Glomerular endothelial cell (primary cell): ENCODE measurements around the gene PAK4. TPM values are rescaled to one million over a fixed set of nuclear protein-coding genes. Genes with fewer than 3 reads are reported as not detected.
"Not testable (repeated sequence)": the region's sequence is repeated elsewhere in the genome, so short reads cannot be mapped to it uniquely, and the experiment has no call there.

Source experiments
- DNase-seq: peaks from one replicate; pipeline ENCODE4 v3.0.0-alpha.2; 2011; ENCODE audit warnings: low read depth, low spot score; ENCODE audit errors: extremely low read depth
- total RNA-seq: library from RNA; depleted of rRNA; stranded (reverse); fragments of >200 nt; gene quantifications from 2 replicates; pipeline ENCODE4 v1.2.3, GENCODE V29; 2015

Gene PAK4
- total RNA-seq, 1 donor from 2014 or later: 36.6 TPM

DNA sequence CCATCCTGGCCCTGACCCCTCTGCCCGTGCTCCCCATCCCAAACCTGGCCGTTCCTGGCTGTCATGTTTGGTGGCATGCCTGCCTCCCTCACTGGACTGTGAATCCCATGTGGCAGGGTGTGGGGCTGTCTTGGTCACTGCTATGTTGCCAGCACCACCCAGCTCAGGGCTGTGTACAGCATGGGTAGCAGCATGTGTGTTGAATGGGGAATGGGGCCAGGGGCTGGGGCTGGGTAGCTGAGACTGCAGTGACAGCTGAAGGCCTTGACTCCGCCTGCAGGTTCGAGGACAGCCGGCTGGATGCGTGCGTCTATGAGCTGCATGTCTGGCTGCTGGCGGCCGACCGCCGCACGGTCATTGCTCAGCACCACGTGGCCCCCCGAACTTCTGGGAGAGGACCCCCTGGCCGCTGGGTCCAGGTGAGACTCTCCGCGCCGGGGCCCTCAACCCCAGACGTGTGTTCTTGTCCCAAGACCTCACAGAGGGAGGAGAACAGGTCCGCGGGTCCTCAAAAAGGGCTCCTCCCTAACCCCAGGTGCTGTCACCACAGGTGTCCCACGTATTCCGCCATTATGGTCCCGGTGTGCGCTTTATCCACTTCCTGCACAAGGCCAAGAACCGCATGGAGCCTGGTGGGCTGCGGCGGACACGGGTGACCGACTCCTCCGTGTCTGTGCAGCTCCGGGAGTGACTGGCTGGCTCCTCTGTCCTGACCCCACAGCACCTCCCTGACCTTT is 74.6 kb downstream of the PAK4 start:
- DNase-seq: no peak

DNA sequence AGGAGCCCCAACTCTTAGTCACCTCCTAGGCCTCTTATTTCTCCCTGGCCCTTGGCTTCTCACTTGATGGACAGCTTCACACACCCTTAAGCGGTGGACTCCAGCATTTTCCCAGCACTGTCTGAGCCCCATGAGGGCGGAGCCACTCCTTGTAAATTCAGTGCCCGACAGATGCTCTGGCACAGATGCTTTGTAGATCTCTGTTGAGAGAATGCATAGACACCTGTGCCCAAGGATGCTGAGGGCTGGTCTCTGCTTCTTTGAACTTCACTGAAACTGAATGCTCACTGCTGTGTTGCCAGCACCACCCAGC is 75.2 kb downstream of the PAK4 start:
- no peak for DNase-seq

GRCh38 chr19:39202998-39203355 is 77.4 kb downstream of the PAK4 start:
- DNase-seq: no peak

DNA sequence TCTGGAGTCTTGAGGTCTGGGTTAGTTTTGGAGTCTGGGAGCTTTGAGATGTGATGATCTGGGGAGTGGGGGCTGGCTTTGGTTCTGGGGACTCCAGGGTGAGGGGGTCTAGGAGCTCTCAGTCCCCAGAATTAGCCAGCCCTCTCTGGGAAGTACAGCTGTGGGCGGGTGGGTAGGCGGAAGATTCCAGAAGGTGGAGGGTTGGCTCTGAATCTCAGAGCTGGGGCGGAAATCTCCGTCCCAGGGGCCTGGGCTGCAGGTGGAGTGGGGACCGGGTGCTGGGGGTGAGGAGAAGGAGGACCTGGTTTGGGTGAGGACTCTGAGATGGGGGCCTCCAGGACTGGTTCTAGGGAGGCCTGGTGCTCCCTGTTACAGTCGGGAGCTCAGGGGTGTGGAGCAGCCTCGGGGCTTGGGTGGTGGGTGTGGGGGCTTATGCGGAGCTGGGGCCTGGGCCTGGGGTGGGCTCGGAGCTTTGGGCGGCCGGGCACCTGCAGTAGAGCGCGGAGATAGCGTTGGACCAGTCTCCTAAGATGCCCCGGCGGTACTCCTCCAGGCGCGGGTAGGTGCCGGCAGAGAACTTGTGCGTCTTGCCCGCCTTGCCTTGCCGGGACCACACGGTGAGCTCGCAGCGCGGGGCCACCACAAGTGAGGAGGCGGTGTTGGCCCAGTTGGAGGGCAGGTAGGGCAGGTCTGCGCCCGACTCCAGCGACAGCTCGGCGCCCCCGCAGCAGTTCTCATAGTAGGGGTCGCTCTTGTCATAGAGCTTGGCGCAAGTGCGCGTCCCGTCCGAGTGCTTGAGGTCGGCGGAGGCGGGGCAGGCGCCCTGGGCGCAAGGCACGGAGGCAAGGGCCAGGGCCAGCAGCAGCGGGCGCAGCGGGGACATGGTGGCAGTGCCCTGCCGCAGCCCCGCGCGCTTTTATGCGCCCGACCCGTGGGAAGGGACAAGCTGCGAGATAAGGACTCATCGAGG is 78.1 kb downstream of the PAK4 start, which contains the start of gene SYCN:
Gene SYCN, minus strand, starts transcription at position 892 of the 970 bp plus-strand sequence. Its CDS starts 9 bp downstream, at position 883.
- DNase-seq: no peak

GRCh38 chr19:39205449-39205764 is 79.8 kb downstream of the PAK4 start:
- DNase-seq: no peak

GRCh38 chr19:39206122-39206521 is 80.5 kb downstream of the PAK4 start:
- no peak for DNase-seq

DNA sequence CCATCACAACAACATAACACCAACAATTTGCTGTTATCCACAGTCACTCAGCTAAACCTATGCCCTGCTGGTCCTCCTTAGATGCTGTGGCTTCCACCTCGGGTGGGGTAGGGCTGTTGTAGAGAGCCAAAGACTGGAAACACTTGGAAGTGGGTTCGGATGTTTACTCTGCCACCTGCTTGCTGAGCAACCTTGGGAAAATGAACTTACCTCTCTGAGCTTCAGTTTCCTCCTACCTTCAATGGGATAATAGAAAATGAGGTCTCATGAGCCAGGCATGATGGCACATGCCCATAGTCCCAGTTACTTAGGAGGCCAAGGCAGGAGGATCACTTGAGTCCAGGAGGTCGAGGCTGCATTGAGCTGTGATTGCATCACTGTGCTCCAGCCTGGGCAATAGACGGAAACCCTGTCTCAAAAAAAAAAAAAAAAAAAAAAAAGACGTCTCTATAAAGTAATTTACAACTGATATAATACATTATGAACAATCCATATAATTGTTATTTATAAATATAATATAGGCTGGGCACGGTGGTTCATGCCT is 81.8 kb downstream of the PAK4 start:
- no peak for DNase-seq

DNA sequence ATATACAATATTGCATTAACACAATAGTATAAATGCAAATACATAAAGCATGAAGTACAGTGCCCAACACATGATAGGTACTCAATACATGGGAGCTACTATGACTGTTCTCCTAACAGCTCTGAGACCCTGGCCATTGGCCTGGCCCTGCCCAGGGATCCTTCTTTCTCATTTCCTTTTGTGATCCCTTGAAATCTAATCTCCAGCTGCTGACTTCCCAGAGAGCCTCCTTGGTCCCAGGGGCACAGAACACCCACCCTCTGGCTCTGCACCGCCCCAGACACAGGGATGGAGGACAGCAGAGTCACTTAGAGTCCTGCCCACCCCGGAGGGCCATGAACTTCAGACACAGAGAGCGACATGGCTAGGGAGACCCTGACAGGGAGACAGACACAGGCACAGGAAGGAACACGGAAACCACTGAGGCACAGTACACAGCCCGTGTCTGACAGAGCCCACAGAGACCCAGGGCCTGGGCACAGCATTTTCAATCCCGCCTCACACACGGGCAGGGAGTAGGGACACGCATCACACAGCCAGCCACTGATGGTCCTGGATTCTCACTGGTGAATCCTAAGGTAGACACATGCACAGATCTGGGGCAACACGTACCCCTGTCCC is 82.7 kb downstream of the PAK4 start:
- DNase-seq: no peak

DNA sequence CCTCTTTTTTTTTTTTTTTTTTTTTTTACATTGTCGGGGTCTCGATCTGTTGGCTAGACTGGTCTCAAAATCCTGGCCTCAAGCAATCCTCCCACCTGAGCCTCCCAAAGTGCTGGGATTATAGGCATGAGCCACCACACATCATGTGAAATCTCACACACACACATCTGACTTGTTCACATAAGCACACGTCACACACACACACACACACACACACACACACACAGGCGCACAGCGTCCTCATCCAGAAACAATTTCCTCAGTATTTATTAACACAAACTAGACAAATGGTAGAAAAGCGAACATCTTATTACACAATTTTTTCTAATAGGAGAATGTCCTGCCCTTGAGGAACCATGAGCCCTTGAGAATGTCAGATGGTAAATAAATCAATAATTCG is 83.6 kb downstream of the PAK4 start:
- DNase-seq: no peak

DNA sequence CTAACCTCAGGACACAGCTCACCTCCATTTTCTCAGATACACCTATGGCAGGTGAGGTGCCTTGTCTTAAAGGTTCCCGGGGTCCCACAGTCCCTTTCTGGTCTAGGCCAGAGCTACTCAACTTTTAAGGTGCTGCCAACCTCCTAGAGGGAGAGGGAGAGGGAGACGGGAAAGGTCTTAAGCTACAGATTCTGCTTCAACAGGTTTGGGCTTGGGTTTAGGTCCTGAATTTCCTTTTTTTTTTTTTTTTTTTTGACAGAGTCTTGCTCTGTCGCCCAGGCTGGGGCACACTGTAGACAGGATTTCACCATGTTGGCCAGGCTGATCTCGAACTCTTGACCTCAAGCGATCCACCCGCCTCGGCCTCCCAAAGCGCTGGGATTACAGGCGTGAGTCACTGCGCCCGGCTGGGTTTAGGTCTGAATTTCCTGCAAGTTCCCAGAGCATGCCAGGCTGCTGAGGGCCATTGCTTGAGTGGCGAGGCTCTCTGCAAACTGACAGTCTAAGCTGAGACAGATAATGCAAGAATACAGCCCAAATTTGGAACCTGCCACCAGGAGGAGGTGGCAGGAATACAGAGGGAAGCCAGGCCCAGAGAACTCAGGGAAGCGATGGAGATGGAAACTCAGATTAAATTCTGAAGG is 86.3 kb downstream of the PAK4 start:
- no peak for DNase-seq

DNA sequence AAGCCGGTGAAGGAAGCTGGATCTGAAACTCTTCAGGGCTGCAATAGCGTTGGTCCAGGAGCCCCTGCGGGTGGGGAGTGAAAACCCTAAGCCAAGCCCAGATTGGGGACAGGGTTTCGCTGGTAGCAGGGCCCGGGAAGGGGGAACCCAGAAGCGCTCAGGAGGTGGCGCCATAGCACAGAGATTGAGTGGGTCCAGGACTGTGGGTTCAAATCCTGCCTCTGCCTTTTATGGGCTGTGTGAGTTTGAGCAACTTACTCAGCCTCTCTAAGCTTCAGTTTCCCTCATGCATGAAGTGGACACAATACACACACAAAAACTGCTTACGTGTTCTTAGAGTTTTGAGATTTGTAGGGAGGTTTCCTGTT is 86.8 kb downstream of the PAK4 start:
- DNase-seq: no peak

- DNase-seq: not testable (repeated sequence)
These were observed 89.7 kb downstream of the PAK4 start for GRCh38 chr19:39215323-39215722.

DNA sequence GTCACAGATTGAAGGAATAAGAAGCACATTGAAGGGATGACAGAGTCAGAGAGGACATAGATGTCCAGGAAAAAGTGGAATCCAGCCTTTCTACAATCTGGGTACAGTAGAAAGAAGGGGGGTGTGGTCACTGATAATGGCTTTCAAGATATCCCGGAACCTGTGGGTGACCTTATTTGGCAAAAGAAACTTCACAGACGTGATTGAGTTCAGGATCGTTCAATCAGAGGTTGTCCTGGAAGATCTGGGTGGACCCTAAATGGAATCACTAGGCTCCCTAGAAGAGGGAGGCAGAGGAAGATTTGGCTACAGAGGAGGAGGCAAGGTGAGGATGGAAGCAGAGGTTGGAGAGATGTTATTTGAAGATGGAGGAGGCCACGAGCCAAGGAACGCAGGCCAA is 91.5 kb downstream of the PAK4 start:
- no peak for DNase-seq

GRCh38 chr19:39218230-39219007 is 92.8 kb downstream of the PAK4 start:
- DNase-seq: no peak

DNA sequence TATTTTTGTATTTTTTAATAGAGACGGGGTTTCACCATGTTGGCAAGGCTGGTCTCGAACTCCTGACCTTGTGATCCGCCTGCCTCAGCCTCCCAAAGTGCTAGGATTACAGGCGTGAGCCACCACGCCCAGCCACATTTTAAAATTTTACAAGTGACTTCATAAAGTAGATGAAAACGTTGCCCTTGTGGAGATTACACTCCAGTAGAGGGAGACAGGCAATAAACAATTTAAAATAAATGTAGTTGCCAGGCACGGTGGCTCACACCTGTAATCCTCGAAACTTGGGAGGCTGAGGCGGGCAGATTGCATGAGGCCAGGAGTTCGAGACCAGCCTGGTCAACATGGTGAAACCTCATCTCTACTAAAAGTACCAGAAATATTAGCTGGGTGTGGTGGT is 93.5 kb downstream of the PAK4 start:
- not testable (repeated sequence) for DNase-seq

- no peak for DNase-seq
These were observed 98.2 kb downstream of the PAK4 start for GRCh38 chr19:39223703-39224279.

DNA sequence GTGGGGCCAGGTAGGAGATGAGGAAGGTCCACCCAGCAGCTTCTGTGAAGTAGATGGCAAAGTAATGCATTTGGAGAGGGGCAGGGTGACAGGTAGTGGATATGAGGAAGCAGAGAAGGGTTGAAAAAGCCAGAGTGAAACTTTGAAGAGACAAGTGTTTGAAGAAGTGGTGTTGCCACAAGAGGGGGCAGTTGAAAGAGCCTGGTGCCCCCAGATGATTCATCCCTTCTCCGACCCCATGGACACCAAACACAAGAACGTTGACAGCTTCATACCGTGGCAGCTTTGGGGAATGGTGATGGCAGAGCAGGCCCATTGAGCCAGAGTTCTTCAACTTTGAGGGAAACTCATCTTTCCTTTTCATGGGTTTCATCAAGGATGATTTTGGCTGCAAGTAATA is 99.3 kb downstream of the PAK4 start:
- no peak for DNase-seq
